Measurements from ENCODE around the gene CAMK2G. TPM values are rescaled to one million over a fixed set of nuclear protein-coding genes. Genes with fewer than 3 reads are reported as not detected.

The CAMK2G gene
- total and polyA plus RNA-seq, 11 donors: 8.0 to 18.6 (median 14.5) TPM

- intact Hi-C loops (cut with DNase I): no loop called here
- H3K27ac ChIP-seq: peak overlapping the region in 1 of 12 donors; percentile 77
- ATAC-seq (no peak), DNase-seq (no peak)
- no peak overlapping the region for H3K4me3 ChIP-seq
- peaks cover 0 to 31% (median 8%) of the 10 kb centered on the region in 9 donors for H3K36me3 ChIP-seq
- peaks cover 3 to 57% (median 25%) of the 10 kb centered on the region in 12 donors for H3K4me1 ChIP-seq
- no peaks in the 10 kb centered on the region for H3K27me3 ChIP-seq
- 85 to 91% (median 86%) methylated on average over 8 of the region's 8 CpGs for WGBS, 4 donors
- TF ChIP-seq CTCF (IDR thresholded peaks at IDR 0.05) (no peak), POLR2A (IDR thresholded peaks at IDR 0.05) (no peak)
- no peaks in the 10 kb centered on the region for H3K9me3 ChIP-seq
Observed at GRCh38 chr10:73871295-73872189, 2.8 kb downstream of the CAMK2G start.

- H3K27ac ChIP-seq: peak overlapping the region in 1 of 12 donors; percentile 81
- 86 to 97% (median 92%) methylated on average over 1 to 5 of the region's 5 CpGs for WGBS, 4 donors
- DNase-seq (peak in 1 of 5 donors; percentile 26), ATAC-seq (no peak)
- H3K27me3 ChIP-seq: no peaks in the 10 kb centered on the region
- TF ChIP-seq POLR2A (IDR thresholded peaks at IDR 0.05) (no peak), CTCF (IDR thresholded peaks at IDR 0.05) (no peak)
- peaks cover 0 to 45% (median 8%) of the 10 kb centered on the region in 9 donors for H3K36me3 ChIP-seq
- no peaks in the 10 kb centered on the region for H3K9me3 ChIP-seq
- H3K4me3 ChIP-seq: no peak overlapping the region
- intact Hi-C loops (cut with DNase I): no loop called here
- H3K4me1 ChIP-seq: peaks cover 3 to 64% (median 32%) of the 10 kb centered on the region in 12 donors
Observed at GRCh38 chr10:73868655-73869195, 5.6 kb downstream of the CAMK2G start.

- TF ChIP-seq POLR2A (IDR thresholded peaks at IDR 0.05): no peak
- no peak for TF ChIP-seq CTCF (IDR thresholded peaks at IDR 0.05)
- ATAC-seq (peak; percentile 37 to 75 (median 68)), DNase-seq (peak in 1 of 5 donors; percentile 75)
- intact Hi-C loops (cut with DNase I): no loop called here
- Histone ChIP-seq H3K27ac (peak overlapping the region in 9 of 12 donors; percentile 17 to 92 (median 40)), H3K4me1 (peaks cover 3 to 67% (median 30%) of the 10 kb centered on the region in 12 donors), H3K27me3 (no peaks in the 10 kb centered on the region), H3K36me3 (peaks cover 0 to 49% (median 8%) of the 10 kb centered on the region in 9 donors), H3K9me3 (no peaks in the 10 kb centered on the region), H3K4me3 (no peak overlapping the region)
- 67 to 71% (median 70%) methylated on average over 6 to 11 of the region's 11 CpGs for WGBS, 4 donors
Observed at GRCh38 chr10:73867871-73868631, 6.3 kb downstream of the CAMK2G start.

All from heart left ventricle (tissue), 16 donors.